Measurements from ENCODE around the gene SCRN1. TPM values are rescaled to one million over a fixed set of nuclear protein-coding genes. Genes with fewer than 3 reads are reported as not detected.

SCRN1 gene
- total RNA-seq, 1 donor = 45.6 TPM

GRCh38 chr7:30019960-30020359 lies 30.4 kb upstream of the SCRN1 start:
- DNase-seq (ENCODE audit: insufficient read length, low spot score, missing footprints) = no peak
- Histone ChIP-seq H3K4me2 (ENCODE audit: insufficient read depth, low read length) (no peak overlapping the region), H3K27ac (ENCODE audit: low read depth, low read length) (no peak overlapping the region)

GRCh38 chr7:30019387-30019786 lies 29.8 kb upstream of the SCRN1 start:
- no peak overlapping the region for H2AFZ ChIP-seq (ENCODE audit: low read length)
- TF ChIP-seq CTCF (IDR thresholded peaks at IDR 0.05; ENCODE audit: extremely low read depth, low read depth, low read length) = no peak
- no peak for DNase-seq (ENCODE audit: insufficient read length, low spot score, missing footprints)
- H4K20me1 ChIP-seq (ENCODE audit: insufficient read depth, low read length) = peaks cover 4% of the 10 kb centered on the region
- peaks cover 23% of the 10 kb centered on the region for H3K79me2 ChIP-seq (ENCODE audit: insufficient read depth, low read length)
- no peak overlapping the region for H3K27ac ChIP-seq (ENCODE audit: low read depth, low read length)
- no peaks in the 10 kb centered on the region for H3K9me3 ChIP-seq (ENCODE audit: low read depth, low read length)
- H3K36me3 ChIP-seq (ENCODE audit: insufficient read depth, low read length) = peaks cover 31% of the 10 kb centered on the region
- peaks cover 9% of the 10 kb centered on the region for H3K4me1 ChIP-seq (ENCODE audit: insufficient read depth, low read length)
- no peak overlapping the region for H3K4me2 ChIP-seq (ENCODE audit: insufficient read depth, low read length)
- H3K4me3 ChIP-seq (ENCODE audit: insufficient read depth, low read length) = no peak overlapping the region
- H3K27me3 ChIP-seq (ENCODE audit: insufficient read depth, low read length) = no peaks in the 10 kb centered on the region

More at GRCh38 chr7:30019960-30020359, 30.4 kb upstream of the SCRN1 start:
- H3K36me3 ChIP-seq (ENCODE audit: insufficient read depth, low read length) = peaks cover 27% of the 10 kb centered on the region
- H3K79me2 ChIP-seq (ENCODE audit: insufficient read depth, low read length) = peaks cover 29% of the 10 kb centered on the region
- H4K20me1 ChIP-seq (ENCODE audit: insufficient read depth, low read length) = peaks cover 8% of the 10 kb centered on the region
- no peak overlapping the region for H3K4me3 ChIP-seq (ENCODE audit: insufficient read depth, low read length)
- H3K4me1 ChIP-seq (ENCODE audit: insufficient read depth, low read length) = peaks cover 14% of the 10 kb centered on the region
- H3K9me3 ChIP-seq (ENCODE audit: low read depth, low read length) = no peaks in the 10 kb centered on the region
- no peak for TF ChIP-seq CTCF (IDR thresholded peaks at IDR 0.05; ENCODE audit: extremely low read depth, low read depth, low read length)
- H3K27me3 ChIP-seq (ENCODE audit: insufficient read depth, low read length) = no peaks in the 10 kb centered on the region
- no peak overlapping the region for H2AFZ ChIP-seq (ENCODE audit: low read length)

GRCh38 chr7:30018451-30018850 lies 28.9 kb upstream of the SCRN1 start:
- Histone ChIP-seq H3K79me2 (ENCODE audit: insufficient read depth, low read length) (peaks cover 13% of the 10 kb centered on the region), H3K4me1 (ENCODE audit: insufficient read depth, low read length) (peaks cover 9% of the 10 kb centered on the region), H3K36me3 (ENCODE audit: insufficient read depth, low read length) (peaks cover 39% of the 10 kb centered on the region), H3K27me3 (ENCODE audit: insufficient read depth, low read length) (no peaks in the 10 kb centered on the region), H4K20me1 (ENCODE audit: insufficient read depth, low read length) (peaks cover 4% of the 10 kb centered on the region), H3K4me3 (ENCODE audit: insufficient read depth, low read length) (no peak overlapping the region), H3K9me3 (ENCODE audit: low read depth, low read length) (no peaks in the 10 kb centered on the region), H3K27ac (ENCODE audit: low read depth, low read length) (no peak overlapping the region), H3K4me2 (ENCODE audit: insufficient read depth, low read length) (no peak overlapping the region), H2AFZ (ENCODE audit: low read length) (no peak overlapping the region)
- no peak for DNase-seq (ENCODE audit: insufficient read length, low spot score, missing footprints)
- no peak for TF ChIP-seq CTCF (IDR thresholded peaks at IDR 0.05; ENCODE audit: extremely low read depth, low read depth, low read length)

DNA sequence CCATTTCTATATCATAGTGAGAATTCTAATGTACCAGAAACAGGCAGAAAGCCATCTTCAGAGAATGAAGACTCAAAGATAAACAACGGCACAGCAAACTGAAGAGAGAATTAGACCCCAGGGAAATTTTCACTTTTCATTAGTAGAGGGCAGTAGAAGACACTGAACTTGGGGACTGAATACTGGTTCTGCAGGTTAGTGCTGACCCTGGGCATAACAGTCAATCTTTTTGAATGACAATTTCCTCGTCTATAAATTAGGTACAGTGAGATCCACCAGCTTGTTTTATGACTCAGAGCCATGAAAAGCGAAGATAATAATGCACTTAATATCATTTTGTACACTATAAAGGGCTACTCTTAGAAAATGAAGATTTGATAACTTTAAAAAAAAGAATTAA lies 23.2 kb upstream of the SCRN1 start:
- no peak overlapping the region for H2AFZ ChIP-seq (ENCODE audit: low read length)
- TF ChIP-seq CTCF (IDR thresholded peaks at IDR 0.05; ENCODE audit: extremely low read depth, low read depth, low read length) = no peak
- H3K27me3 ChIP-seq (ENCODE audit: insufficient read depth, low read length) = no peaks in the 10 kb centered on the region
- H3K27ac ChIP-seq (ENCODE audit: low read depth, low read length) = no peak overlapping the region
- peak; percentile 50 for DNase-seq (ENCODE audit: insufficient read length, low spot score, missing footprints)
- H3K4me2 ChIP-seq (ENCODE audit: insufficient read depth, low read length) = no peak overlapping the region
- no peaks in the 10 kb centered on the region for H4K20me1 ChIP-seq (ENCODE audit: insufficient read depth, low read length)
- H3K4me1 ChIP-seq (ENCODE audit: insufficient read depth, low read length) = no peaks in the 10 kb centered on the region
- H3K79me2 ChIP-seq (ENCODE audit: insufficient read depth, low read length) = no peaks in the 10 kb centered on the region
- H3K4me3 ChIP-seq (ENCODE audit: insufficient read depth, low read length) = no peak overlapping the region
- peaks cover 26% of the 10 kb centered on the region for H3K36me3 ChIP-seq (ENCODE audit: insufficient read depth, low read length)
- no peaks in the 10 kb centered on the region for H3K9me3 ChIP-seq (ENCODE audit: low read depth, low read length)
